Coronary artery (tissue), 2 donors: ENCODE measurements around the gene POTEF.
"Not testable (repeated sequence)": the region's sequence is repeated elsewhere in the genome, so short reads cannot be mapped to it uniquely, and the experiment has no call there.

Source experiments
- DNase-seq: peaks from one replicate; pipeline ENCODE4 v3.0.0-alpha.2; 2017; ENCODE audit warnings: low spot score
- H3K27ac ChIP-seq, 2 donors: fragments of 200-600 bp; sonication (generic); one replicate each; pipeline ENCODE4 v1.5.1; 2016 to 2019
- H3K4me3 ChIP-seq: fragments of 200-600 bp; sonication (generic); 2 replicates; pipeline ENCODE4 v1.5.1; 2016; ENCODE audit warnings: mild to moderate bottlenecking, moderate library complexity
- CTCF ChIP-seq: fragments of 200-600 bp; sonication (generic); IDR thresholded peaks from one replicate; pipeline ENCODE4 v1.5.1; 2019; ENCODE audit warnings: antibody characterized with exemption

The POTEF gene

GRCh38 chr2:130158631-130159030 is 29.6 kb upstream of the POTEF start:
- Histone ChIP-seq H3K4me3 (no peak overlapping the region), H3K27ac (no peak overlapping the region)
- DNase-seq: no peak
- TF ChIP-seq CTCF: no peak

DNA sequence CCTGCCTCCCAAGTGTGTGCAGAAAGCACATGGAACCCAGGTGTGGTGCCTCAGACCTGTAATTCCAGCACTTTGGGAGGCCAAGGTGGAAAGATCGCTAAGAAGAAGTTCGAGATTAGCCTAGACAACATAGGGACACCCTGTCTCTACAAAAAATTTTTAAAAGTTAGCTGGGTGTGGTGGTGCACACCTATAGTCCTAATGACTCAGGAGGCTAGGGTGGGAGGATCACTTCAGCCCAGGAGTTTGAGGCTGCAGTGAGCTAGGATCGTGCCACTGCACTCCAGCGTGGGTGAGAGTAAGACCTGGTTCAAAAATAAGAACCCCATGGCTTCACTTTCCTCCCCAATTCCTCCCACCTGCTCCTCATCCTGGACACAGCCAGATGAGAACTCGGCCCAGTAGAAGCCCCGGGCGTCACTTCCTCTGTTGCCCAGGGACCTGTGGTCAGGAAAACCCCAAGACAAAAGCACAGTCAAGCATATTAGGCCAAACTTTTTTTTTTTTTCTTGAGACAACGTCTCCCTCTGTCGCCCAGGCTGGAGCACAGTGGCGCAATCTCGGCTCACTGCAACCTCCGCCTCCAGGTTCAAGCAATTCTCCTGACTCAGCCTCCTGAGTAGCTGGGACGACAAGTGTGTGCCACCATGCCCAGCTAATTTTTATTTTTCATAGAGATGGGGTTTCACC is 28.9 kb upstream of the POTEF start:
- not testable (repeated sequence) for DNase-seq, H3K4me3 ChIP-seq, H3K27ac ChIP-seq

DNA sequence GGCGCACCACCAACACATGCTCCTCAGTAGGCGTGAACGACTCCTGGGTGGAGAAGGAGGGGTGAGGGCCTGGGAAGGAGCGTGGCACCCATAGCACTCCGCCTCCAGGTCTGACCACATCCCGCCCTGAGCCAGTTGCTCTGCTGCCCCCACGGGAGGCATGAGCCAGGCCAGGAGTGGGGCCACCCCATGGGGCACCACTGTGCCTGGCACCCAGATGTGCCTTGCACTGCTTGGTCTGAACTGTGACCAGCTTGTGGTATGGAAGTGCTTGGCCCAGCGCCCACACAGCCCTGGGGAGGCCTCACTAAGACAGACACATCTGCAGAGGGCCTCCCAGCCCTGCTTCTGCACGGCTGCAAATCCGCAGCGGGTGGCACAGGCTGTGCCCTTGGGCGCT is 28.3 kb upstream of the POTEF start:
- not testable (repeated sequence) for DNase-seq, H3K27ac ChIP-seq, H3K4me3 ChIP-seq

GRCh38 chr2:130156624-130157004 is 27.6 kb upstream of the POTEF start:
- no peak for TF ChIP-seq CTCF
- no peak for DNase-seq

DNA sequence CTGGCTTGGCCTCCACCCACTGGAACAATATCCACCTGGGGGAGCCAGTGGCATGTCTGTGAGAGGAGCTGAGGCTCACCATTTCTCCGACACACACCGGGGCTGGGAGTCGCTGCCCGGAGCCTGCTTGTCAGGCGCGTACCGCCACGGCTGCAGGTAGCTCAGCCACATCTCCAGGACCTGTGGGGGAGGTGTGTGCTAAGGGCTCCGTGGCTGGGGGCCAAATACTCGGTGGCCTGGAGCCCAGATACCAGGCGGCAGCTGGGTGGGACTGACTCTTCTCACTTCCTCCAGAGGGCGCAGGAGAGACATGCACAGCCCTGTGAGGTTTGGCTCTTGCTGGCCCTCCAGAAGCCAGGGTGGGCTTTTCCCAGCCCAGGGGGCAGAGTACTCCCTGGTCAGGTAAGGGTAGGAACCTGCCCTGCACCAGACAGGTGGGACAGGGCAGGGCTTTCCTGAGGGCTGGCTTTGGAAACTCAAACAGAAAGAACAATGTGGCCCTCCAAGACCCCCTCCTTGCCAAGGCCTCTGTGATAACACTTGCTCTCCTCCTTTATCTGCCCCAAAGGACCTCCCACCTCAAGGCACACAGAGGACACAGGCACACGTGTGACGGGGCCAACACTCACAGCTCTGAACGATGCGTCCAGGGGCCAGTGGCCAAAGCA is 27.1 kb upstream of the POTEF start:
- H3K4me3 ChIP-seq, DNase-seq, H3K27ac ChIP-seq: not testable (repeated sequence)

More at GRCh38 chr2:130156624-130157004, 27.6 kb upstream of the POTEF start:
- Histone ChIP-seq H3K27ac (no peak overlapping the region), H3K4me3 (no peak overlapping the region)

DNA sequence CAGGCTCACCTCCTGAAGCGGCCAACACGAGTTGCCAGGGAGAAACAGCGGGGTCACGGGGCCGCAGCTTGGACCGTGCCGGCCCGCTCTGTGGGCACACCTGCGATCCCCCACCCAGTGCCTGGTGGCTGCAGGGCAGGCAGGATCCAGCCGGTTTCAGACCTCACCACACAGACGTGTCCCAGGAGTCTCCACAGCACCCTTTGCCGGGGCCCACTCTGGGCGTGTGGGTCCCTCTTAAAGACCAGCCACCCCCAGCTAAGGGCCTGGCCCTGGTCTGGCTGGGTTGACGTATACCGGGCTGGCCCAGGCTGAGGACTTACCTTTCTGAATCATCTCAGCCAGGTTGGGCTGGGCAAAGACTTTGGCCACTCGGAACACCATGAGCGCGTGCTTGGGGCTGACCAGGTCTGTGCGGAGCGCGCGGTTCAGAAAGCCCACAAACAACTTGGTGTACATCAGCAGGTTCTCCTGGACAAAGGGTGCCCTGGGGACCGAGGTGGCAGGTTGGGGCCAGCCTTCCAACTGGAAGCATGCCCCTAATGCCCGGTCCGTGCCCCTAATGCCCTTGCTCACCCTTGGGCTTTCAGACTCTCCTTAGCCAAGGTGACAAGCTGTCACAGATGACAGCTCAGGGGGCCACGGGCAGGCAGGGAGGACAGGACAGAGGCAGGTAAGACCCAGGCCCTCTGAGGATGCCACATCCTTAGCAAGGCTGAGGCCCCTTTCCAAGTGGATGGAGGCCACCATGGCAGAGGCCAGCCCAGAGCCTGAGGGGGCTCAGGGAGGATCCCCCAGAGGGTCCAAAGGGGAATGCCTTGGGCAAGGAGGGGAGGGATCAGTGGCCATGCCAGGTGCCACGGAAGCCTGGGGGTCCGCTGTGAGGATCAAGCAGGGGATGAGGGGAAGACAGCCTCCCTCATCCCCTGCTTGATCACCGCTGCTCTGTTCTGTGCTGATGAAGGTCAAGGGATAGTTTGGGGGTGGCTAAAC is 26.0 kb upstream of the POTEF start:
- DNase-seq: no peak
- Histone ChIP-seq H3K4me3 (no peak overlapping the region), H3K27ac (no peak overlapping the region)
- TF ChIP-seq CTCF: no peak

- not testable (repeated sequence) for DNase-seq, H3K4me3 ChIP-seq, H3K27ac ChIP-seq
These were observed 25.4 kb upstream of the POTEF start for GRCh38 chr2:130154423-130154770.

DNA sequence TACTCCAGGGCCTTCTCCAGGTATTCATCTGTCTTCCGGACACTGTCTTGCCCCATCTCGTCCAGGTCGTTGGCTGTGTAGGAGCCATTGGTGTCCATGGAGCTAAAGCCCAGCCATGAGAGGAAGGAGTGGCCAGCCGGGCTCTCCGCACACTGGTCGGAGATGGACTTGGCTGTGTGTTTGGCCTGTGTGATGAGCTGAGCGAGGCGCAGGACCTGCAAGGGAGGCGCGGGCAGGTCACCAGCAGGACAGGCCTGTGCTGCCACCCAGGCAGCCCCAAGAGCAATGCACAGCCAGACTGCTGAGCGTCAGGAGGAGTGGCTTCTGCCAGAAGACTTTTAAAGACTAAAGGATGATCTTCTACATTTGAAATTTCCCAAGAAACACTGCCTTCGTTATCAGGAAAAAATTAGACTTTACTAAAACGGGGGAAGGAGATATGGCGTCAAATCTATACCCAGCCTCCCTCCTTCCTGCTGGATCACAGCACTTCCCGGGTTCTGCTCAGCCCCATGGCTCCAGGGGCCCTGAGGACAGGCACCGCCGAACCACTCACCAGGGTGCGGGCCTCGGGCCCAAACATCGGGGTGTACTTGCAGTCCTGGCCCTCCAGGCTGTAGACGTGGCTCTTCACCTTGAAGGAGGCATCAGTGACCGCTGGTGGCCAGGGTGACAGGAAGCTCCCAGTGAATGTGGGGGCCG is 24.9 kb upstream of the POTEF start:
- H3K27ac ChIP-seq, DNase-seq, H3K4me3 ChIP-seq: not testable (repeated sequence)

- no peak overlapping the region for H3K27ac ChIP-seq
- no peak for TF ChIP-seq CTCF
- DNase-seq: no peak
- H3K4me3 ChIP-seq: no peak overlapping the region
These were observed 24.0 kb upstream of the POTEF start for GRCh38 chr2:130152816-130153595.

DNA sequence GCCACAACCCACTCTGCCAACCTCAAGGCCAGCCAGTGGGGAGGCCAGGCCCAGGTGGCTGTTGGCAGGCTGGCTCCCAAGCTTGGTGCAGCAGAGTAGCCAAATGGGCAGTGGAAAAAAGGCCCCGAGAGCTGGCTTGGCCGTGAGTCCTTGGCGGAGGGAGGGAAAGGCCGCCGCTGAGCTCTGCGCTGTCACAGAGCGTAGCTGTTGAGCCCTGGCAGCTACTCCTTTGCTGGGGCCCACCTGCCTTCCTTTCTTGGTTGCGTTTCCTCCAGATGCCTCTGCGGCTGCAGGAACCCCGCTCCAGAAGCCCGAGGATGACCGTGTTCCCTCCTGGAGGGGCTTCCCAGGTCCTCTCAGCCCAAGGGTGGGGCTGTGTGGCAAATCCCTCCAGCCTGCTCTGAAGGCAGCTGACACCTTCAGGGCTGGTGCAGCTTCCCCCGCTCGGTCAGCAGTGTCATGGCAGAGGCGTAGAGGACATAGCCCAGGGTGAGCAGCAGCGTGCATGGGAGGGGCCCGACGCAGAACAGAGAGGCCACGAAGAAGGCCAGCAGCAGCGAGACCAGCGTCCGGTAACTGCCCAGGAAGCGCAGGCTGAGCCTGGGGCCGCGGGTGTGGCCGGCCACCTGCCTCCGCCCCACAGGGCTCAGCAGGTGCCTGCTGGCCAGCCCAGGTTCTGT is 23.3 kb upstream of the POTEF start:
- H3K27ac ChIP-seq, H3K4me3 ChIP-seq, DNase-seq: not testable (repeated sequence)

DNA sequence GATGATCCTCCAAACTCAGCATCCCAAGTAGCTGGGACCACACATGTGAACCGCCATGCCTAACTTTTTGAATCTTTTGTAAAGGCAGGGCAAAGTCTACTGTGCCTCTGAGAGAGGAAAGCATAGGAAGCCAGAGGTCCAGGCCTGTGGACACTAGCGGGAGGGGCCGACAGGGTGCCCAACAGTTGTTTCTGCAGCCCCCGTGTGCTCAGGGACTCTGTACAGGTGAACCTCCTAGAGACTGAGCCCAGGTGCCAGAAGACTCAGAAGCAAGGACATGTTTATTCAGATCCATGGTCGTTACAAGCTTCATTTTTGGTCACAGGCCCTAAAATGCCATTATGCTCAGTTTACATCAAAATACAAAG is 22.1 kb upstream of the POTEF start:
- DNase-seq, H3K27ac ChIP-seq, H3K4me3 ChIP-seq: not testable (repeated sequence)
